ENCODE measurements around the gene BCAR1.
"Not testable (repeated sequence)": the region's sequence is repeated elsewhere in the genome, so short reads cannot be mapped to it uniquely, and the experiment has no call there.

BCAR1 gene, protein sequence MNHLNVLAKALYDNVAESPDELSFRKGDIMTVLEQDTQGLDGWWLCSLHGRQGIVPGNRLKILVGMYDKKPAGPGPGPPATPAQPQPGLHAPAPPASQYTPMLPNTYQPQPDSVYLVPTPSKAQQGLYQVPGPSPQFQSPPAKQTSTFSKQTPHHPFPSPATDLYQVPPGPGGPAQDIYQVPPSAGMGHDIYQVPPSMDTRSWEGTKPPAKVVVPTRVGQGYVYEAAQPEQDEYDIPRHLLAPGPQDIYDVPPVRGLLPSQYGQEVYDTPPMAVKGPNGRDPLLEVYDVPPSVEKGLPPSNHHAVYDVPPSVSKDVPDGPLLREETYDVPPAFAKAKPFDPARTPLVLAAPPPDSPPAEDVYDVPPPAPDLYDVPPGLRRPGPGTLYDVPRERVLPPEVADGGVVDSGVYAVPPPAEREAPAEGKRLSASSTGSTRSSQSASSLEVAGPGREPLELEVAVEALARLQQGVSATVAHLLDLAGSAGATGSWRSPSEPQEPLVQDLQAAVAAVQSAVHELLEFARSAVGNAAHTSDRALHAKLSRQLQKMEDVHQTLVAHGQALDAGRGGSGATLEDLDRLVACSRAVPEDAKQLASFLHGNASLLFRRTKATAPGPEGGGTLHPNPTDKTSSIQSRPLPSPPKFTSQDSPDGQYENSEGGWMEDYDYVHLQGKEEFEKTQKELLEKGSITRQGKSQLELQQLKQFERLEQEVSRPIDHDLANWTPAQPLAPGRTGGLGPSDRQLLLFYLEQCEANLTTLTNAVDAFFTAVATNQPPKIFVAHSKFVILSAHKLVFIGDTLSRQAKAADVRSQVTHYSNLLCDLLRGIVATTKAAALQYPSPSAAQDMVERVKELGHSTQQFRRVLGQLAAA

DNA sequence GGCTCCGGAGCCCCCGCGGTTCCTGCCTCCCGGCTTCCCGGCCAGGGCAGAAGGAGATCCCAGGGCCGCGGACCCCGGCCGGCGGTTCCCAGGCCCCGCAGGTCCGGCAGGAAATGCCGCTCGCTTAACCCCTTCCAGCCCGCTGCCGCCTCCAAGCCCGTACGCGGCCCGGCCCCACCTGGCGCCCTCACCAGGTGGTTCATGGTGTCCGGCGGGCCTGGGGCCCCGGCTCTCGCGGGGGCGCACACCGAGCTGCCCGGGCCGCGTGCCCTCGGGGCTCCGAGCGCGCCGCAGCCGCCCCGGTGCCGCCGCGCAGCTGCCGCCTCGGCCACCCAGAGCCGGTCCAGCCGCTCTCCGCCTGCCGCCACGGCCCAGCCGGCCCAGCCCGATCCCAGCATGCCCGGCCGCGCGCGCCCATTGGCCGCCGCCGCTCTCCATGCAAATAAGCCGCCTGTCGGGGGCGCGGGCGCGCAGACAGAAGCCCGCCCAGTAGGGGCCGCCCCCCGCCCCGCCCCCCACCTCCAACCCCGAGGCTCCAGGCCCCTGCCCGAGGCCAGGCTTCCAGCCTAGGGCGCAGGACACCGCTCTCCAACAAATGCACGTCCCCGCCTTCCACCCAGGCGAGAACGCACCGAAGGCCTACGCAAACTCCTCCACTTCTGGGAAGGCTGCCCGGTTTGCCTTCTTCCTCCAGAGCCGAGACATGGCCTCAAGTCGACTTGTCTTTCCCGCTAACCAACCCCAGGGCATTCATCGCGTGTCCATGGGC is at the start of gene BCAR1:
TSS of gene BCAR1 (minus strand) at position 345 of the 769 bp plus-strand sequence. CDS start at position 203, 142 bp downstream.
- DNase-seq (ENCODE audit: low spot score) = peak; percentile 78

DNA sequence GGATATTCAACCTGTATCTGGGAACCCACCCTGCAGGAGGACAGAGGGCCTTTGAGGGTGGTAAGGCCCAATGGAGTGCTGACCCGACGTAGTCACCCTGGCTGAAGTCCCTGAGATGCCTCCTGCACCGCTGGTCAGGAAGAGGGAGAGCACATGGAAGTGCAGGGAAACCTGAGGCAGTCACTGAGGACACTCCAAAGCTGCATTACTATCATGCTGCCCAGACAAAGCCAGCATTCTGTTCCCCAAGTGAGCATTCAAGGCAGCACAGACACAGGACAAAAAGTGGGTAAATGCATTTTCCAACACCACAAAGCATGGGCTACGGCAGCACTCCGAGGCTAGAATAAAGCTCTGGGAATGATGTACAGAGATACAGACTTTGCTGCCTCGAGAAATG is 46.8 kb upstream of the BCAR1 start:
- no peak for DNase-seq (ENCODE audit: low spot score)

DNA sequence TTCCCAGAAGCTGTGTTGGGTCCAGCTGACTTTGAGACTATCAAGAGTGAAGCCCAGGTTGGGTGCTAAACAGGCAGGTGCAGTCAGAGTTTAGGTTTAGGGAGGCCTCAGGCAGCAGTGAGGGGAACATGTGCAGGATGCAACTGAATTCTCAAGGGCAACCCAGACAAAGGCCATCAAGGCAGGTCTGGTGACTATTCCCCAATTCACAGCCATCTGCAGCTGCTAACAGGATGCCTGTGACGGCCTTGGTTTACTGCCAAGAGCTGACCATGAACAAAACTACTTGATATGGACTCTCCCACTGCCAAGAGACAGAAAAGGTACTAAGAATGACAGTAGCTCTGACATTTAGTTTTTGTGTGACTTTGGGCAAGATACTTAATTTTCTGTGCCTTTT is 45.2 kb upstream of the BCAR1 start:
- peak; percentile 43 for DNase-seq (ENCODE audit: low spot score)

DNA sequence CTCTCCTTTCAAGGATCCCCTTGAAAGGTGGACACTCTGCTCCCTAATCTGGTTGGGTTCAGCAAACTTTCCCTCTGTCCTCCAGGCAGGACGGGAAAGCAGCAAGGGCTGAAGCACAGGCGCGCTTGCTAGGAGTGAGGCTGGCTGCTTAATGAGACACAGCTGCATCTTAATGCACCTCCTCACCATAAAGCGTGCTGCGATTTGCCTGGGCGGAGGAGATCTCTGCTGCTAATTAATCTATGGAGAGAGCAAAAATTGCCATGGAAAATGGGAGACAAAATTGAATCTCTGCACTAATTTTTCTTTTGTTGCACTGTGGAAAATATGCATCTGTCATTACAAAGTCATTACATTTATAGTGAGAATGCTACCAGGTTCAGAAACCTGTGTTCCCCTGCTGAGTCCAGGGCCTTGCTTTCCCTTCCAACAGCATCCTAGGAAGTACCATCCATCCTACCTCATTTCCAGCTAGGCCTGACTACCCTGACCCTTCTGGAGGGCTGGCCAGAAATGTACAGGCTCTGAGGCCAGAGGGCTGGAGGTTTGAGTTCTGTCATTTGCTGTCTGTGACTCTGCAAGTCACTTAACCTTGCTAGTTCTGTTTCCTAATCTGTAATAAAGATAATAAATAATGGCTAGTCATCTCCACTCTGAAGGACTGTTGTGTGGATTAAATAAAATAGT is 43.5 kb upstream of the BCAR1 start:
- no peak for DNase-seq (ENCODE audit: low spot score)

DNA sequence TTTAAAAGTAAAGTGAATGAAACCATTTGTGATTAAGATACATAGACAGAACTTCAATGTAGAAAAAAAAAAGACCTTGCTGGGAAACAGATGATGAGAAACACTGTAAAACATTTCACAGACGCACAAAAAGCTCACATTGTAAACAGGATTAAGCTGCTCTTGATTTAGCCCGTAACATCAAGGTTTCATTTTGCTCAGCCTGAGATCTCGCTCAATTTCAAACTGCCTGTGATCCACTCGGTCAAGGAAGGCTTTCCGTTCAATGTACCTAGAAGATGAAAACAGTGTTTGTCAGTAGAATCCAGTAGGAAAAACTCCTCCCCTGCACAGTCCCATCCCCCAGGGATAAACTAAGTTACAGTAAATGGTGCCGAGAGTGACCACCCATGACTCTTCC is 42.3 kb upstream of the BCAR1 start:
- no peak for DNase-seq (ENCODE audit: low spot score)

DNA sequence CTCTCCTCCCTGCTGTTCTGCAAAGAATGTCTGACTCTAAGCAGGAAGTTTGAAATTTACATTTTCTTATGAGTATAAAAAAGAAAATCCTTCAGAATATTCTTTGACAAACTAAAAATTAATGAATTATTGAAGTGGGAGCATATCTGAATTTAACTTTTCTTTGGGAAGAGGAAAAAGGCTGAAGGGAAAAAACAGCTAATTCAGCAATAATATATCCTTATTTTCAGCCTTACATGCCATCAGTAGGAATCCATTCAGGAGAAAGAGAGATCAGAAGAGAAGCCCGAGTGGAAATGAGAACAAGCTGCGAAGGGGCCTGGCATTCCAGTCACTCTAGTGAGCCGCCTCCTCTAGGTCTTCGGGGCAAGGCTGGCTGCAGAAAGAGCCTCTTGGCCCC is 41.7 kb upstream of the BCAR1 start:
- no peak for DNase-seq (ENCODE audit: low spot score)

DNA sequence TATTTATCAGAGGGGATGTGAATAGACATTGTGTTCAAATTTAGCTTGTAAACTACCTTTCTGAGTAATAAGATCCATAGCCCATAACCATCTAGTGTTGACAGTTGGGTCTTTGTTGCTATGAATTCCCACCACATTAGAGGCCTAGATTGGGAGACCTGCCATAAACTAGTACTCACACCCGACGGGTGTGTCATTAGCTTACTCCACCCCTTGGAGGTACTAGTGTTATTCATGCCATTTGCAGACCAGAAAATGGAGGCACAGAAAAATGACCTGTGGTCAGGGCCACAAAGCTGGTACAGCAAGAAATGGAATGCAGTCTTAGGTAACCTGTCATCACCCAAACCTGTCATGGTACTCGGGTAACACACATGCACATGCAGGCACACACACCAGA is 41.3 kb upstream of the BCAR1 start:
- DNase-seq (ENCODE audit: low spot score) = no peak

DNA sequence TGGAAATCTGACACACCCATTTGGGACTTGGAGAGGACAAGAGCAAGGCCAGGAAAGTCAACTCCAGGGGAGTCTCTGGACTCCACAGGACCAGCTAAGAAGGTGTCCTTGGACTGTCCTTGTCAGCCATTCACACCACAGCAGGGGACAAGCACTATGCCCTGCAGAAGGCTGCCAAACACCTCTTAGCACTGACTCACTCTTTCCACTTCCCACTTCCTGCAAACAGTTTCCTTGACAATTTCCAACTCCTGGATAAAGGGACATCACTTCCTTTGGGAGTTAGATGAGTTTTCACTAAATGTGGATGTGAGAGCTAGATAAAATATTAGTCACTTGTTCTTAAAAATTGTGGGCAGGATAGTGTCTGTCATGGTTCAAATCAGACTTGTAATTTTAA is 37.8 kb upstream of the BCAR1 start:
- DNase-seq (ENCODE audit: low spot score) = no peak

DNA sequence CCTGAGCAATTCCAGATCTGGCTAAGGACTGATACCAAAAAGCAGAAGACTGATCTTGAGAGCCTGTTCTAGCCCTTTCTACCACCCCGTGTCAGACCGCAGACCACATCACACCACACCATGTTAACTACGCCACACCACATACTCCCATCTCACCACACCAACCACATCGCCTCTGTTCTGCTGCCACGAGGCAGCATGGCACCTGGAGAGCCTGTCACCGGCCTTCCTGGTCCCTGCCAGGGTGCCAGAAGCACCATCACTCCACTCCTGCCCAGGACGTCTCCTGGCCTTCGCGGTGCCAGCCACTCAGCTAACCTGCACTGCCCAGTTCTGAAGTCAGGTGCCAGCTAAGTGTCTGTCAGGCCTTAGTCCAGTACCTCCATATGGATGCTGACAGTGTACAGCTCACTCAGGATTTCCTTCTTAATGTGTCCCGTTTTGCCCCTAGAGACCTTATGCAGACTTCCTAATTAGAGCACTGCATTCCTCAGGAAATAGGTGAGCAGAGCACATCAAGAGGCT is 37.2 kb upstream of the BCAR1 start:
- DNase-seq (ENCODE audit: low spot score) = peak; percentile 34

DNA sequence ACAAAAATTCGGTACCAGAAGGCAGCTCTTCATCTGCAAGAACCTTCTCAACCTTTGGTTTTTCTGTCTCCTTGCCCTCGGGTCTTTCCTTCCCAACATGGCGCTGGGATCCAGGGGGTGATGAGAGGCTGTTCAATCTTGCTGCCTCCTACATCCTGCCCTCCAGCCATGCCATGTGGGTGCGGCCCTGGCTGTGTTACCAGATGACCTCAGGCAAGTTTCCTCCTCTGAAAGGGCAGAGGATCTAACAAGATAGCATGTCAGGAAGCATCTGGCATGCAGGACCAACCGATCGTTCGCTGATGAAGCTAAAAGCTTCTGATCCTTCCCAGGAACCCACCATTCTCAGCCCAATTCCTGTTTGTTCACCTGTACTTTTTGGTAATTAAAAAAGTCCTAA is 36.8 kb upstream of the BCAR1 start:
- DNase-seq (ENCODE audit: low spot score) = no peak

DNA sequence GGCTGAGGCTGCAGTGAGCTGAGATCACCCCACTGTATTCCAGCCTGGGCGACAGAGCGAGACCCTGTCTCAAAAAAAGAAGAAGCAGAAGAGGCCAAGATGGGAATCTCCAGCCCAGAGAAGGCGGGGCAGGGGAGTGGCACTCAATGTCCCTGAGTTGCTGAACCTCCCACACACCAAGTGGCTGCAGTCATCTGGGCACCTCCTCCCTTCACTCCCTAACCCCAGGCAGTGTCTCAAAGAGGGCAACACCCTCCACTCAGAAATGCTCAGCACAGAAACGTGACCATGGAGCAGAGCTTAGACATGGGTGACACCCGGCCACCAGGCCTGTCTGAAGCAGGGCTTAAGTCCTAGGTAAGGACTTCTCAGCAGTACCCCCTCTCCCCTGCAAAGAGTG is 36.3 kb upstream of the BCAR1 start:
- DNase-seq (ENCODE audit: low spot score) = no peak

DNA sequence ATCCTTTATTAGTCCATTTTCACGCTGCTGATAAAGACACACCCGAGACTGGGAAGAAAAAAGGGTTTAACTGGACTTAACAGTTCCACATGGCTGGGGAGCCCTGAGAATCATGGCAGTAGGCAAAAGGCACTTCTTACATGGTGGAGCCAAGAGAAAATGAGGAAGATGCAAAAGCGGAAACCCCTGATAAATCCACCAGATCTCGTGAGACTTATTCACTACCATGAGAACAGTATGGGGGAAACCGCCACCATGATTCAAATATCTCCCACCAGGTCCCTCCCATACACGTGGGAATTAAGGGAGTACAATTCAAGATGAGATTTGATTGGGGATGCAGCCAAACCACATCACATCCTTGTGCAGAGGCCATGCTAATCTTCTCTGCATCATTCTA is 35.0 kb upstream of the BCAR1 start:
- DNase-seq (ENCODE audit: low spot score) = no peak

DNA sequence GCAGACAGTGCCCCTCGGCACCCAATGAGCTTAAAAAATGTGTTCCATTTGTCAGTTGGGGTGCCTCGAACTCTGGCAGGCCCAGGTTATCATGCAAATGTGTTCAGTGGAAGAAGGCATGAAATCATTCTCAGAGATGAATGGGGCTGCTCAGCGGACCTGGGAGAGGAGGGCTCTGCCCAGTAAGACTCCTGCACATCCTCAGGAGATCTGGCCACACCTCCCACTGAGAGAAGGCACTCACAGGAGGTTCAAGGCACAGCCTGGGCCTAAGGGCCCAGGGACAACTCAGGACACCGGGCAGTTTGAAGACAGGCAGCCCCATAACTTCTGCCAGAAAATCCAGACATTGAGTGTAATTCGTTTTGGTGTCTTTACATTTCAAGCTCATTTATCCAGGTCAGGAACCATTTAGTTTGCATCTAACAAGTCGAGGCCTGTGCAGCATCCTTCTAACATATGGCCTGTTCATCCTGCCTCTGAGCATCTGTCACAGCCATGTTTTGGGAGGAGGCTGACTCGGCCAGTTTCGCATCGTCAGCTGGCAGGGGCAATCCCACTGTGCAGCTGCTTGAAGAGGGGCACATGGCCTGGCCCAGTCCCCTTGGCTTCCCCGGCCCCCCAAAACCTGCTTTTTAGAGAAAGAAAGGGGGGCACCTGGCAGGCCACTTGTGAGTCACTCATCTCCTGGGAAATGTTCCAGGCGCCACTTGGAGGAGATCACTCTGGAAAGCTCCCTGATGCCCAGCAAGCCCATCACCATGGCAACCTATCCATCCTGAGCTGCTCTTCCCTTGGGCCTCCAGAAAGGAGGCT is 31.2 kb upstream of the BCAR1 start:
- DNase-seq (ENCODE audit: low spot score) = peak; percentile 95

DNA sequence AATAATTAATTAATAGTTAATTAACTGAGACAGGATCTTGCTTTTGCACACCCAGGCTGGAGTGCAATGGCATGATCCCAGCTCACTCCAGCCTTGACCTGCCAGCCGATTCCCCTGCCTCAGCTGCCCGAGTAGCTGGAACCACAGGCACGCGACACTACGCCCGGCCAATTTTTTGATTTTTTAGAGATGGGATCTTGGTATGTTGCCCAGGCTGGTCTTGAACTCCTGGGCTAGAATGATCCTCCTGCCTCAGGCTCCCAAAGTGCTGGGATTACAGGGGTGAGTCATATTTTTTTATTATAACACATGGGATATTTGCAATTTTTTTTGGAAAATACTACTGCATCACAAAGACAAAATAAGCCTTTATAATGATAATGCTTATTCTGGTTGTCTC is 30.4 kb upstream of the BCAR1 start:
- DNase-seq (ENCODE audit: low spot score) = no peak

DNA sequence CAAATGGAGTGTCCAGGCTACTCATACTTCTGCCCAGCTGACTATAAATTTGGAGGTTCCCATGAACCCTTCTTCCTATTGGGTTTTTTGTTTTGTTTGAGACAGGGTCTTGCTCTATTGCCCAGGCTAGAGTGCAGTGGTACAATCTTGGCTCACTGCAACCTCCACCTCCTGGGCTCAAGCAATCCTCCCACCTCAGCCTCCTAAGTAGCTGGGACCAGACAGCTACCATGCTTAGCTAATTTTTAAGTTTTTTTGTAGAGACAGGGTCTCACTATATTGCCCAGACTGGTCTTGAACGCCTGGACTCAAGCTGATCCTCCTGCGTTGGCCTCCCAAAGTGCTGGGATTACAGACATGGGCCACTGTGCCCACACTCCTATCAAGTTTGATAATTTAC is 29.6 kb upstream of the BCAR1 start:
- DNase-seq (ENCODE audit: low spot score) = not testable (repeated sequence)

DNA sequence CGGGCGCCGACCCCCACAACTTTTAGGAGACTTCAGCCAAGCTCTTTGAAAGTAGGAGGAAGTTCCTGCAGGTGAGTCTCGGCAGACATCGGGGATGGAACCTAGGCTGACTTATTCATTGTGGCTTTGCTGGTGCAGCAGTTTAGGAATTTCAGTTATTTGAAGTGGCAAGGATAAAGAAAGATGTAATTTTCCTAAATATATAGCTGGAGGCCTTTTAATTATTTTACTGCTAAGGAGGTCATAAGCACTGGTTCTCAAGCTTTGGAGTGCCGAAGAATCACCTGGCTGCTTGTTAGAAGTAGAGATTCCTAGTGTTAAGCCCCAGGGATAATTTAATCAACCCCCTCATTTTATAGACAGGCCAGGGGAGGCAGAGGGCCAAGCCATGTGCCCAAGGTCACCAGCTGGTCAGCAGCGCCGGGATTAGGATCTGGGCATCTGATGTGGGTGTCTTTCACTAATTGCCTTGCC is 28.9 kb upstream of the BCAR1 start:
- no peak for DNase-seq (ENCODE audit: low spot score)

DNA sequence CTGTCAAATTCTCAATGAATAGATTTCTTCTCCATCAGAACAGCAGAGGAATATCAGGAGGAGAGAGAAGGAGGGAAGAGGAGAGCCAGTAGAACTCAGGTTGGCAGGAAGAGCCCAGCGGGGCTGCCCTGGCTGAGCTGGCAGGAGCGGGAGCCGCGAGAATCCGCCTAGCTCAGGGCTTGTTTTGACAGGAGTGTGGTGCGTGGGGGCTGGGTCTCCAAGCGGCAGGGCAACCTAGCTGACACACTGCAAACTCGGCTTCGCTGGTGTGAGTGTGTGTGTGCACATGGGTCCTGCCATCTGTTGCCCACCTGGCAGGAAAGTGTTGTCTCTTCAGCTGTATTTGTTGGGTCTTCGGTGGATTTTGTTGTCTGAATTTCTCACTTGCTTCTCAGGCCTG is 27.9 kb upstream of the BCAR1 start:
- DNase-seq (ENCODE audit: low spot score) = peak; percentile 89

DNA sequence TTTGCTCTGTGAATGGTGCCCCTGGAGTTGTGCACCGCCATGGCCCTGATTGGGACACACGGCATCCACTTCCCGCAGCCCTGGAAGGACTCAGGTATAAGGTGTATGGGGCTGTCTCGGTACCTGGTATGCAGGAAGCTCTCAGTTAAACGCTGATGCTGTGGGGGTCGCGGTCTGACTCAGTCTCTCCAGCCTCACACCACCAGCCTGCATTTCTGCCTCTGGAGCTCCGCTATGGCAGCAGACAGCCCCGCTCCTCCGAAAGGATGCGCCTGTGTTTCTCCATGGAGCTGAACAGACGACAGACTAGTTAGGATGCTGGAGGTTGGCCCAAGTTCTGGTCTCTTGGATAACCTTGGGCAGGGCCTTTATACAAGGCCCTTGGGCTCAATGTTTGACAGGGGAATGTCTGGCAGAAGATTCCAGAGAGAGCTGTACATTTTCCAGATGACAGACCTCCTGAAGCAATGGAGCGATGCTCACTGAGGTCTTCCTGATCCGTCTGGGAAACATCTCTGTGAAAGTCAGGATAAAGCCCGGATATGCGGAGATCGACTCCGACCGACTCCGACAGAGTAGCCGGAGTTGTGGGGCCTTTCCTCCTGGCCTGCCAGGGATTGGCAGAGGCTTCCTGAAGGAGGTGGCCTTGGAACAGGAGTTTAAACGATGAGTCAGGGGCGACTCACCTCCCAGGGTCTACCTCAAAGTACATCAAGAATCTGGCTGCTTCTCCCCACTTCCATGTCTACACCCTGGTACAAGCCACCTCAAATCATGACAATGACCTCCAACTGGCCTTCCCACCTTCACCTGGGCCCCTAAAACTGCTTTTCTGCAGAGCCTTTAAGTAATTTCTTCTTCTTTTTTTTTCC is 21.9 kb upstream of the BCAR1 start:
- DNase-seq (ENCODE audit: low spot score) = no peak

DNA sequence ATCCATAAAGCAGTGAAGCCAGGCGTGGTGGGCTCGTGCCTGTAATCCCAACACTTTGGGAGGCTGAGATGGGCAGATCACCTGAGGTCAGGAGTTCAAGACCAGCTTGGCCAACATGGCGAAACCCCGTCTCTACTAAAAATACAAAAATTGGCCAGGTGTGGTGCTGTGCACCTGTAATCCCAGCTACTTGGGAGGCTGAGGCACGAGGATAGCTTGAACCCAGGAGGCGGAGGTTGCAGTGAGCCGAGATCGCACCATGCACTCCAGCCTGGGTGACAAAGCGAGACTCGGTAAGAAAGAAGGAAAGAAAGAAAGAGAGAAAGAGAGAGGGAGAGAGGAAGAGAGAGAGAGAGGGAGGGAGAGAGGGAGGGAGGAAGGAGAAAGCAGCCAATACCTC is 21.2 kb upstream of the BCAR1 start:
- DNase-seq (ENCODE audit: low spot score) = not testable (repeated sequence)
